ENCODE measurements around the gene CDC37. TPM values are rescaled to one million over a fixed set of nuclear protein-coding genes. Genes with fewer than 3 reads are reported as not detected.
A peak's percentile ranks its signal among the peaks of the same experiment; 100 is the strongest.
"Not testable (repeated sequence)": the region's sequence is repeated elsewhere in the genome, so short reads cannot be mapped to it uniquely, and the experiment has no call there.

The CDC37 gene
- polyA plus RNA-seq, 12 donors, result 109 to 202 (median 123) TPM; not detected in 1

DNA sequence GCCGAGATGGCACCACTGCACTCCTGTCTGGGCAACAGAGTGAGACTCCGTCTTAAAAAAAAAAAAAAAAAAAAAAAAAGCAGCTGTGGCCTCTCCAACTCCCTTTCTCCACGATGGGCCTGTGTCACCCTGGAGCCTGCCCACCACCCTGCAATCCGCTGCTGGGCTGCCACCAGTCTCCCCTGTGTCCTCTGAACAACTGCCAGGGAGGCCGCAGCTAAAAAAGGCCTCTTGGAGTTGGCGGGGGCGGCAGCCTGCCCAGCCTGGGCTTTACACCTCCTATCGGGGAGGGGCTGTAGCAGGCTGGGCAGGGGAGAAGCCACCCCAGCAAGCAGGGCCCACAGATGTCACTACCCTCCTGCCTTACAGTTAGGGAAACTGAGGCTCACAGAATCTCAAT is 3.5 kb downstream of the CDC37 start:
- no peak for DNase-seq

DNA sequence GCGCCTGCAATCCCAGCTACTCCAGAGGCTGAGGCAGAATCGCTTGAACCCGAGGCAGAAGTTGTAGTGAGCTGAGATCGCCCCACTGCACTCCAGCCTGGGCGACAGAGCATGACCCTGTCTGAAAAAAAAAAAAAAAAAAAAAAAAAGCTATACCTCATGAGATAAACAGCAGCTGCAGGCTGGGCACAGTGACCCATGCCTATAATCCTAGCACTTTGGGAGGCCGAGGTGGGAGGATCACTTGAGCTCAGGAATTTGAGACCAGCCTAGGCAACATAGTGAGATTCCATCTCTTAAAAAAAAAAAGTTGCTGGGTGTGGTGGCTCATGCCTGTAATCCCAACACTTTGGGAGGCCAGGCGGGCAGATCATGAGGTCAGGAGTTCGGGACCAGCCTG is 4.0 kb downstream of the CDC37 start:
- not testable (repeated sequence) for DNase-seq

DNA sequence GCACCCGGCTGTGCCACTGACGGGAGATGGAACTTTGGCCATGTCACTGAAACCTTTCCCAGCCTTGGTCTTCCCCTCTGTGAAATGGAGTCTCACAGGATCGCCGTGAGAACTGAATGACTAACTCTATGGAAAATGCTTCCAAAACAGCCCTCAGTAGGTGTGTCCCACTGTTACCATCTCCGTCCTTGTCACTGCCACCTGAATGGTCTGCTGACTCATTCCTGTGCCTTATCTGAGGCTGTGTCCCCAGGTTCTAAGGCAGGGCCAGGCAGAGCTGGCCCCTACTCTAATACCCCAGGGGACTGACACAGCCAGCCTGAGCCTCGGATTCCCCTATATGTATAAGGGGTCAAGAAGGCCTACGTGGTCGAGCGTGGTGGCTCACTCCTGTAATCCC is 4.5 kb downstream of the CDC37 start:
- no peak for DNase-seq

DNA sequence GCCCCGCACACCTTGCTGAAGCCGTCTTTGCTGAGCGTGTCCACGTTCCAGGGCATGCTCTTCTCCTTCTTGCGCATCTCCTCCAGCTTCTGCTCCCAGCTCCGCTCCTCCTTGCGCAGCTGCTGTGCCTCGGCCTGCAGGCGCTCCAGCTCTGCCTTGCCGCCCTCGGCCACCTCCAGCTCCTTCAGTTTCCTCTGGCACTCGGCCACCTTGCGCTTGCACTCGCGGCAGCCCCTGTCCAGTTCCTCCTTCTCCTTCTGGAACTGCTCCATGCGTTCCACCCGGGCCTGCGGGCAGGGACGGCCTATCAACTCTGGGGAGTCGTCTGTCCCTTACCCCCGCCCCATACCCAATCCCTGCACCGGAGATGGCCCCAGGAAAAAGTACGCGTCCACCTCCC is 7.4 kb downstream of the CDC37 start:
- no peak for DNase-seq

DNA sequence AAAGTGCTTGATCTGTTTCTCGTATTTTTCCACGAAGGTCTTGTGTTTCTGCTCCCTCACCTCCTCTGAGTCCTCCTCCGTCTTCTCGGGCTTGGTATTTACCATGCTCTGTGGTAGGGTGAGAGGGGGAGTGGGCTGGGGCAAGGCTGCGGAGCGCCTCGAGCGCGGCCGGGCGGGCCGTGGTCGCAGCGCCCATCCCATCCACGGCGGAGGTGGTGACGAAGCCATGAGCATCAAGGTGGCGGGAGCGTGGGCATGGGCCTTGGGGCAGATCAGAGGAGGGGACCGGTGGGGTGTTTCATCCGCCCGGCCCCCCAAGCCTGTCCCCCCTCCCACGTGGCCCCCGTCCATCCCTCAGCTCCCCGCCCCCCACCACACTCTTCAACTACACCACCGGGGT is 7.9 kb downstream of the CDC37 start:
- DNase-seq, result no peak

DNA sequence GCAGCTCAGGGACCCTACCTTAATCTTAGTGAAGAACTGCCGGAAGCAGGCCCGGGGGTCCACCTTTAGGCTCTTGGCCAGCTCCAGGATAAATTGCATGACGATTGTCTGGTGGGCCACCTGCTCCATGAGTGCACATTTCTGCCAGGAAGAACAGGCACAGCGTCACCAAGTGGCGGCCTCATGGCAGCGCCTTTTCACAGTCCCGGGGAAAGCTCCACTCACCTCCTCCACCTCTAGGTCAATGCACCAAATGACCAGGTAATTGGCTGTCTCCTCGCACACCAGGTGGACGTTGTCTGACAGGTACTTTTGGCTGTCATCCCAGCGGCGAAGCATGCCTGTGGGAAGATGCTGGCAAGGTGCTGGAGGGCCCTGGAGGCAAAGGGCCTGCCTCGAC is 8.3 kb downstream of the CDC37 start:
- no peak for DNase-seq

DNA sequence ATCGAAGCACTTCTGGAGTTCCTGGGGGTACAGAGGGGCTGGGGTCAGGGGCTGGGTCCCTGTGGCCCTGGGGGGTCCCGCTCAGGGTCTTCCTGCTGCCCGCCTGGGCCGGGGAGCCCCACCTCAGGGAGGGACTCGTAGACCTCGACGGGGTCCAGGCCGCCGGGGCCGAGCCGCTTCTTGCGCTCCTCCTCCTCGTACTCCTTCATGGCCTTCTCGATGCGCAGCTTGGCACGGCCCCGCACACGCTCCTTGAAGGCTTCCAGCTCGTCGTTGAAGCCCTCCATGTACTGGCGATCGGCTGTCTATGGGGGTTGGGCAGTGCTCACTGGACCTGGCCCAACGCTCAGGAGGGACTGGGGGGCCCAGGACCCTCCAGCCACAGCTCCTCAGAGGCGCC is 10.2 kb downstream of the CDC37 start:
- no peak for DNase-seq

DNA sequence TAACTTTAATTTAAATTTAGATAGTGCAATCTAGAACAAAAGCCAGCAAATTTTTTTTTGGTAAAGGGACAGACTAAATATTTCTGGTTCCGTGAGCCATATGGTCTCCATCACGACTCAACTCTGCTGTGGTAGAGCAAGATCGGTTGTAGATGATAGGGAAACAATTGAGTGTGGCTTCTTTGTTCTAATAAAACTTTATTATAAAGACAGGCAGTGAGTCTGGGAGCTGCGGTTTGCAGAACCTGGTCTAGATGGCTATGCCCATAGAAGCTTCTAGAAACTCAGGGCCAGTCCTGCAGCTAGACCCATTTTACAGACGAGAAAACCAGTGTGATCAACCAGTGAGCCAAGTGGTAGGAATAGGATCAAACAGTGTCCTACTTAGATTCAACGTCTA is 11.2 kb downstream of the CDC37 start:
- no peak for DNase-seq

DNA sequence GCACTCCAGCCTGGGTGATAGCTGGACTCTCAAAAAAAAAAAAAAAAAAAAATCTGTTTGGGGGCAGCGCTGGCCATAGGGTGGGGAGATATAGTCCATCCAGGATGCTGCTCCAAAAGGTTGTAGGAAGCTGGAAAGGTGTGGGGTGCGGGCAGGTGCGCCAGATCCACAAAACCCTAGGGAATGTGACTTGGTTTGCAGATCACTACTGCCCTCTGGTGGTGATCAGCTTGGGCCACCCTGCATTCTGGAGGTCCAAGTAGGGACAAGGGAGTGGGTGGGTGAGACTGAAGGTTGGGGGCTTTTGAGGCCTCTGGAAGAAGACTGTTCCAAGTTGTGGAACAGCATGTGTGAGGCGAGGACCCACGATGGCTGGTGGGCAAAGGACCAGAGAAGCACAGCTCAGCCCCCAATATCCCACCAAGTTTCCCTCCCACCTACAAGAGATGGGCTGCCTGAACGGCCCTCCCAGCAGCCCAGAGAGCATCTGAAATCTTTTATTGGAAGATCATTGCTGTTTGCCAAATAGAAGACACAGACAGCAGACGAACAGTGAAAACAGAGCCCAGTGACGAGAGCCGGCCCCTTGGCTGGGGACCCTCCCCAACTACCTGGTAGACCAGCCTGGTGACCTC is 12.6 kb downstream of the CDC37 start:
- peak; percentile 61 for DNase-seq

DNA sequence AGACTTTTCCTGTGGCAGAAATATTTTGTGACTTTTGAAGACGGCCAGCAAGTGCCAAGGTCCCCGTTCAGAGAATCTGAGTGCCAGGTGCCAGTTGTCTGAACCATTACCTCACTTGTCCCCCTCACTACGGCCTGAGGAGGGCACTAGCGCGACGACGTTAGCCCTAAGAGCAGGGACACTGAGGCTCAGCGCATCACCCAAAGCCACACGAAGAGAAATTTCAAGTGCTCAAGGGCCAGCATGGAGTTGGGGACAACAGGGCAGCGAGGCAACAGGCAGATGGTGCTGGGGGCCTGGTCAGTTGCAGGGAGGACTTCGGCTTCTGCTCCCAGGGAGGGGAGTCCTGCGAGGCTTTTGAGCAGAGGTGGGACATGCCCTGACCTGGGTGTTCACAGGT is 13.5 kb downstream of the CDC37 start:
- no peak for DNase-seq

DNA sequence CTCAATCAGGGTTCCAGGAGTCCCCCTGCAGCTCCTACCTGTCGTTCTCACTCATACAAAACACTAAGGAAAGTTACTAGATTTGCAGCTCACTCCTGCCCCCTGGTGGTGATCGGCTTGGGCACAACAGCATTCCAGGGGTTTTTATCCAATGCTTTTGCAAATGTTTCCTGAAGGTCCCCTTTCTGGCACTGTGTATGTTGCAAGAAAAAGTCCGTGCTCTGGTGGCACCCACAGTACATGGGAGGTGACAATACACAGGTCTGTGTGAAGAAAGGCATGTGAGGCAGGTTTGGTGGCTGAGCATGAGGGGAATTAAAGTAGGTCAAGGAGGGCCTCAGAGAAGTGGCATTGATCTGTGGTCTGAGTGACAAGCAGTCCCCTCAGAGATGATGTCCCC is 14.4 kb downstream of the CDC37 start:
- DNase-seq, result peak; percentile 87

DNA sequence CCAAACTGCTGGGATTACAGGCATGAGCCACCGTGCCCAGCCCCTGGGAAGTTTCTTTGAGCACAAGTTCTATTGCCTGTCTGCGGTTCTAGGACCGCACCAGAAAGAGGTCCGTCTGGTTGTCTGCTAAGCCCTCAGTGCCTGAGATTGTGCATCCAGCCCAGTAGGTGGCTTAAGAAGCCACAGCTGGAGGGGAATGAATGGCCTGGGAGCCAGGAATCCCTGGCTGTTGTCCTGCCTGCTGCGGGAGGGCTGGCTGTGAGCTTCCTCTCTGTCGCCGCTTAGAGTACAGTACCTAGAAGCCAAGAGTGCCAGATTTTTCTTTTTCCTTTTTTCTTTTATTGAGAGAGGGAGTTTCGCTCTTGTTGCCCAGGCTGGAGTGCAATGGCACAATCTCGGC is 18.8 kb downstream of the CDC37 start:
- DNase-seq, result no peak

DNA sequence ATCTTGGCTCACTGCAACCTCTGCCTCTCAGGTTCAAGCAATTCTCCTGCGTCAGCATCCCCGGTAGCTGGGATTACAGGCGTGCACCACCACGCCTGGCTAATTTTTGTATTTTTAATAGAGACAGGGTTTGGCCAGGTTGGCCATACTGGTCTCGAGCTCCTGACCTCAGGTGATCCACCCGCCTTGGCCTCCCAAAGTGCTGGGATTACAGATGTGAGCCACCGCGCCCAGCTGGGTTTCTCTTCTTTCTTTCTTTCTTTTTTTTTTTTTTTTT is 20.2 kb downstream of the CDC37 start:
- DNase-seq, result not testable (repeated sequence)

DNA sequence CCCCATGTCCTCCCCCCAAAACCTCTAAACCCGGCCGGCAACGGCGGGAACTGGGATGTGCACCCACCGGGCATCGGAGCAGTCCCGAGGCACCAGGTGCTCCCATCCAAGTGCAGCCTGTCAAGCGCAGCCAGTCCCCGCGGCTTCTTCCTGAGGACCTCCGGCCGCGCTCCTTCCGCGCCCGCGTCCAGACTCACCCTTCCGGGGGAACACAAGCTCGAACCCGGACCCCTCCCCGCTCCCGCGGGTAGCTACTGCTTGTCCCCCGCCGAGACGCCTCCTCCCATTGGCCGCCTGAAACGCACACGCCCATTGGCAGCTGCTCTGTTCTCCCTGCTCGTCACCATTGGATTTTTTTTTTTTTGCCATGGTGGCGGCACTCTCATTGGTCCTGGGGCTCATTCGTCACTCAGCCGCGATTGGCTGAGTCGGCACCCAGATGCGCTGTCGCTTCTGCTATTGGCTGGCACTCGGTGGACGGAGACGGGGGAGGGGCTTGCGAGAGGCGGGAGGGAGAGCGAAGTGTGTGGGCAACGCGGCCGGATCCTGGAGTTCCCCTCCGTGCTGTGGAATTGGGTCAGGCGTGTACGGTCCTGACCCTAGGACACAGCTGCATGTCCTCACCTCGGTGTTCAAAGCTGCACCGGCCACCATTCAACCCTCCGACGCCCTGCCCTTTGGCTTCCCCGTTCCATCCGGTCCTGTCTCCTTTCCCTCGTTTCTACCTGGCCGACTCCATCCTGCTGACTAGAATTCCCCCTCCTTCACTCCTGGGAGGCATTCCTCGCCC is 22.8 kb downstream of the CDC37 start, which contains the start of gene TYK2:
TSS of gene TYK2 (minus strand) at position 260 of the 790 bp plus-strand sequence. CDS start 2,166 bp downstream, outside the sequence.
- DNase-seq, result peak; percentile 99

DNA sequence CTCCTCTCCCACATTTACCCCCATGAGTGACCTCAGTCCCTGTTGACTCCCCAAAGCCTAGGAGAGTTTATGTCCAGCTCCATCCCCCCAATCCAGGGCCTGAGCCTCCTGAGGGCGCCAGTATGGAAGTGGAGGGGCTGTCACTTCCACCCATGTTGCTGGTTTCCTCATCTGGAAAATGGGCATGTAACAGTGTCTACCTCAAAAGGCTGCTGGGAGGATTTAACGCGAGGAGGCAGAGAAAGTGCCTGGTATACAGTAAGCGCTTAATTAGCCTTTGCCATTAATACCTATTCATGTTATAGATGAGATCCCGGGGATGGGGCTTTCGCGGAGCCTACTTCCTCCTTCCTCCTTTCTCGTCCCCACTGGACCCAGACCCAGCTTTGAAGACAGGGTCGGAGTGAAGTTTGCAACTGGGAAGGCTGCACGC is 23.4 kb downstream of the CDC37 start:
- no peak for DNase-seq

DNA sequence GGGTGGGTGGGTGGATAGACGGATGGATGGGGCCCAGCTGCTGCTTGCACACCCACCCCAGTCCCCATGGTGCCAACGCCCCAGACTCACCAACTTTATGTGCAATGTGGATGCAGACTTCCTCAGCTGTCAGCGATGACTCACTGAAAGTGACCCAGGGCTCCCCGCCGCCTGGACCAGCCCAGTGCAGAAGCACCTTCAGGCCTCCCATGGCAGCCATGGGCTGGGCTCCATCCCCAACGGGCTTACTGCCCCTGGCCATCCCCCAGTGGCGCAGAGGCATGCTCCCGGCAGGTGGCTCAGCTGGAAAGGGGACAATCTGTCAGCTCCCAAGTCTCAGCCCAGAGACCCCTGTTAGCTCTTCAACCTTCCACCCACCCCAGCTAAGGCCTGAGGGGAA is 25.2 kb downstream of the CDC37 start:
- no peak for DNase-seq

DNA sequence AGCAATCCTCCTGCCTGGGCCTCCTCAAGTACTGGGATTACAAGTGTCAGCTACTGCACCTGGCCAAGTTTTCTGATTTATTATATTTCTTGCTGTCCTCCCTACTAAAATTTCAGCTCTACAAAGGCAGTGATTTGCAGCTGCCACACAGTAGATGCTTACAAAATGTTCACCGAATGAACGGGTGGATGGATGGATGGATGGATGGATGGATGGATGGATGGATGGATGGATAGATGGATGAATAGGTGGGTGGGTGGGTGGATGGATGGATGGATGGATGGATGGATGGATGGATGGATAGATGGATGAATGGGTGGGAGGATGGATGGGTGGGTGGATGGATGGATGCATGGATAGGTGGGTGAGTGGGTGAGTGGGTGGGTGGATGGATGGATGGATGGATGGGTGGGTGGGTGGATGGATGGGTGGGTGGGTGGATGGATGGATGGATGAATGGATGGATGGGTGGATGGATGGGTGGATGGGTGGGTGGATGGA is 26.2 kb downstream of the CDC37 start:
- DNase-seq, result not testable (repeated sequence)

DNA sequence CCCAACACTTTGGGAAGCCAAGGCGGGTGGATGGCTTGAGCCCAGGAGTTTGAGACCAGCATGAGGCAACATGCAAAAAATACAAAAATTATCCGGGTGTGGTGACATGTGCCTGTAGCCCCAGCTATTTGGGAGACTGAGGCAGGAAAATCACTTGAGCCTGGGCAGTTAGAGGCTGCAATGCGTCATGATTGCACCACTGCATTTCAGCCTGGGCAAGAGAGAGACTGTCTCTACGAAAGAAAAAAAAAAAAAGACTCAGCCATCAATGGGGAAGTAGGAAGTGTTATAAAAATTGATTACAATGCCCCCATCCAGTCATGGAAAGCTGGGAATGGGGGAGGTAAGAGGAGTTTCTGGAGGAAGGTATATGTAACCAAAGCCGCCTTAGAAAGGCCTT is 28.4 kb downstream of the CDC37 start:
- DNase-seq, result no peak

DNA sequence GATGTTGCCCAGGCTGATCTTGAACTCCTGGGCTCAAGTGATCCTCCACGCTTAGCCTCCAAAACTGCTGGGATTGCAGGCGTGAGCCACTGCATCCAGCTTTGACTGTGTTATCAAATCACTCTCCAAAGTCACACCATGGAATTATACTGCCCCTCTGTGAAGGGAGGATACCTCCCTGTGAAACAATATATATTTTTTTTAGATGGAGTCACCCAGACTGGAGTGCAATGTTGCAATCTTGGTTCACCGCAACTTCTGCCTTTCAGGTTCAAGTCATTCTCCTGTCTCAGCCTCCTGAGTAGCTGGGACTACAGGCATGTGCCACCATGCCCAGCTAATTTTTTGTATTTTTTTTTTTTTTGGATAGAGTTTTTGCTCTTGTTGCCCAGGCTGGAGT is 30.7 kb downstream of the CDC37 start:
- DNase-seq, result no peak

DNA sequence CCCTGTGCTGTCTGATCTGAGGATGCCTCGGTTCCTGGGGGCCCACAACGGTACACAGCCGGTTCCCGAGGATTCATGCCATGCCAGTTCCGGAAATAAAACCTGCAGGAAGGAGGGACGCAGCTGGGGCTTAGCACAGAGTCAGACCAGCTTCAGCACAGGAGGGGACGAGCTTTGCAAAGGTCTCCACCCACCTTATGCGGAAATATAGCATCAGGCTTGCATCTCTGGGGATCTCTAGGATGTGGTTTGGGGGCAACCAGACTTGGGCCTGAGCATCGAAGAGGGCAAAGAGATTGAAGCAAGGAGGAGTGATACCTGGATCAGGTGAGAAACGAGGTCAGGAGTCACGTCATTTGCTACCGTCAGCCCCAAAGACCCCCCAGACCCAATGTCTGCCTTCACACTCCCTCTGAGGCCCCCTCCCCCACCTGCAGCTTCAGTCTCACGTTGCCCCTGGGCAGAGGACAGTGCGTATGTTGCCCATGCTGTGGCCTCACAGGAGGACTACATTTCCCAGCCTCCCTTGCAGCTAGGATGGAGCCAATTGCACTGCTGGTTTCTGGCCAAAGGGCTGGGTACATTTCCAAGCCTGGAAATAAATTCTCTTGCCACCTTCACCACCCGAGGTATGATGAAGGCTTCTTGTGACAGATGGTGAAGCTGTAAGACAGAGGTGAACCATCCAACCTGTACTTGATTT is 35.1 kb downstream of the CDC37 start:
- DNase-seq, result no peak

DNA sequence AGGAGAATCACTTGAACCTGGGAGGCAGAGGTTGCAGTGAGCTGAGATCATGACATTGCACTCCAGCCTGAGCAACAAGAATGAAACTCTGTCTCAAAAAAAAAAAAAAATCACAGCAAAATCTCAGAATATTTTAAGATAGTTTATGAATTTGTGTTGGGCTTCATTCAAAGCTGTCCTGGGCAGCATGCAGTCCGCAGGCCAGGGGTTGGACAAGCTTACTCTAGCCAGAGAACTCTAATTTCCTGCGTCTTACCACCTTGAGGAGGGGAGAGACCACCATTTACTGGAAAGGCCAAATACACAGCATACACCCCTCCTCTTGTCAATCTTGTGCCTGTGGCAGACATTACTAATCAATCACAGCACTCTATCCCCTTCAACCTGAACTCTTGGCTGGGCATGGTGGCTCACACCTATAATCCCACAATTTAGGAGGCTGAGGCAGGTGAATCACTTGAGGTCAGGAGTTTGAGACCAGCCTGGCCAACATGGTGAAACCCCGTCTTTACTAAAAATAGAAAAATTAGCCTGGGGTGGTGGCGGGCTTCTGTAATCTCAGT is 36.3 kb downstream of the CDC37 start:
- DNase-seq, result not testable (repeated sequence)

DNA sequence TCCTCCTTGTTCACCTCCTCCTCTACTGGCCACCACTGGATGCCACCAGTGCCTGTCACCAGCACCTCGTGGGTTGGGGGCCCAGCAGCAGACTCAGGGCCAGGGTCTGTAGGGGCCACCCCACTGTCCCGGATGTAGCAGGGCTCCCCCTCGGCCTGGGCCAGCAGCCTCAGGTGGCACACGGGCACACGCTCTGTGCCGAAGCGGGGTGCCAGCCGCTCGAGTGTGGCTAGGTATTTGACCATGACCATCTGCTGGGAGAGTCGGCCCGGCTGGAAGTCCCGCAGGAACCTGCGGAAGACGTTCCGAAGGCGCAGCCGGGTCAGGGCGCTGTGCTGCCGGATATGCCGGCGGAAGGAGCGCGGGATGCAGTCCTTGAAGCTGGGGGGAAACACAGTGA is 37.8 kb downstream of the CDC37 start:
- no peak for DNase-seq

DNA sequence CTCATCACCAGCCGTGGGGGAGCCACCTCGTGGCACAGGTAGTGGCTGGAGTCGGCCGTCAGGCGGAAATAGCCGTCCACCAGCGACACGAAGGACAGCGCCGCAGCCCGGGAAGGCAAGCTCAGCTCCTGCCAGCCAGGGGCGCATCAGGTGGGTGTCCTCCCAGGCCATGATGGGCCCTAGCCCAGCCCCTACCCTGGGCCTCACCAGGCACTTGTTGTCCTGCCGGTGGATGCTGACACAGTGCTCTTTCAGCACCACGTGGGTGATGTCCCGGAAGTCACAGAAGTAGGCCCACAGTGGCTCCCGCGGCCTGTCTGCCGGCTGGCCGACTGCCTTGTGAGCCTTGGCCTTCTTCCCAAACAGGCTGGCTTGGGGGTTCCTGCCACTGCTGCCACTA is 38.7 kb downstream of the CDC37 start:
- DNase-seq, result no peak
